RWPE2 (cell line): ENCODE data around the gene NME7.

Source experiments
- ATAC-seq: fragments of 200-7000 bp; cut with Tn5 transposase; 3 replicates; pipeline ENCODE4 v1.9.1; 2021; ENCODE audit warnings: low read depth
- DNase-seq: peaks from one replicate; pipeline ENCODE4 v3.0.0-alpha.2; 2020; ENCODE audit warnings: low spot score
- H3K27ac ChIP-seq: fragments of 450-650 bp; 2 replicates; pipeline ENCODE4 v1.5.1; 2017; ENCODE audit warnings: mild to moderate bottlenecking; ENCODE audit not compliant: poor library complexity, severe bottlenecking
- H3K27me3 ChIP-seq: fragments of 250-450 bp; sonication (Bioruptor Pico); 2 replicates; pipeline ENCODE4 v1.5.1; 2021; ENCODE audit warnings: mild to moderate bottlenecking, moderate library complexity; ENCODE audit not compliant: insufficient read depth, poor library complexity, severe bottlenecking
- H3K36me3 ChIP-seq: fragments of 250-450 bp; sonication (Bioruptor Pico); 2 replicates; pipeline ENCODE4 v1.5.1; 2020; ENCODE audit warnings: low read depth, mild to moderate bottlenecking, moderate library complexity
- H3K4me1 ChIP-seq: fragments of 250-450 bp; sonication (Bioruptor Pico); 2 replicates; pipeline ENCODE4 v1.5.1; 2021; ENCODE audit warnings: mild to moderate bottlenecking, moderate library complexity; ENCODE audit not compliant: insufficient read depth, poor library complexity, severe bottlenecking
- H3K4me3 ChIP-seq: fragments of 250-450 bp; sonication (Bioruptor Pico); 2 replicates; pipeline ENCODE4 v1.5.1; 2021; ENCODE audit warnings: mild to moderate bottlenecking, moderate library complexity; ENCODE audit not compliant: severe bottlenecking
- H3K9me3 ChIP-seq: fragments of 250-450 bp; sonication (Bioruptor Pico); 2 replicates; pipeline ENCODE4 v1.5.1; 2021; ENCODE audit warnings: mild to moderate bottlenecking, moderate library complexity; ENCODE audit not compliant: severe bottlenecking
- TF ChIP-seq, protein P1 (sequence below): fragments of 450-650 bp; IDR thresholded peaks from one replicate; pipeline ENCODE4 v1.5.1; 2017; ENCODE audit warnings: mild to moderate bottlenecking, moderate library complexity; ENCODE audit not compliant: poor library complexity, severe bottlenecking

Gene NME7

DNA sequence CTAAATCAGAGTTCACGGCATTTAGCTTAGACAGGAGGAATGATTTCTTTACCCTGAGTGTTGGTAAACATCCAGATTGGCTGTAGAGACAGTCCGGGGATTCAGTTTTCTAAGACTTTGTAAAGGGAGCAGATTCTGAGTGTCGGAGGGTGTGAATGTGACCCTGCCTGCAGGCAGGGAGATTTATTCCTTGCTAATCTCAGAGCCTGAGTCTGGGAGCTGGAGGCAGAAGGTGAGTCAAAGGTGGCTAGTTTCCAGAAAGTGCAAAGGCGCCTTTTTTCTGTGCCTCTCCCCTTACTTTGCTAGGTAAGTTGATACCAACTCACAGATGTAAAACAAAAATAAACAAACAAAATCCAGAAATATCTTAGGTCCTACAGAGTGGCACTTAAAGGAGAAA, 249.4 kb downstream of the NME7 start:
- Histone ChIP-seq H3K36me3 (peaks cover 81% of the 10 kb centered on the region), H3K4me1 (peaks cover 61% of the 10 kb centered on the region)
- no peak for DNase-seq

DNA sequence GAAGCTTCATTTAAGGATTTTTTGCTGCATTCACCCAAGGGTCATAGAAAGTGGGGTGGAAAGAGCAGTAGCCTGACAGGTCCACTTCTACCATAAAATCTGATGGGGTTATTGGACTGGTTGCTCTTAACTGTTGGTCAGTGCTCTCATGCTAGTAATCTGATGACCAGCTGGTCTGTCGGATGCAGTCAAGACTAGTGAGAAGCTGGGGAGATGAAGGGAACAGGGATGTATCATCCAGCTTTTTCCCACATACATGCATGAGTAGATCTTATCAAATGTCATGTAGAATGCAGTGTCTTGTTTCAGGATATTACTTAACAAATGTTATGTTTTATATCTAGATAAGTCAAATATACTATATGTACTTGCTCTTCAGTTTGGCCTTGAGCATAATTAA, 250.0 kb downstream of the NME7 start:
- Histone ChIP-seq H3K36me3 (peaks cover 83% of the 10 kb centered on the region), H3K27me3 (no peaks in the 10 kb centered on the region), H3K9me3 (no peaks in the 10 kb centered on the region), H3K27ac (peak overlapping the region; percentile 96), H3K4me1 (peaks cover 67% of the 10 kb centered on the region), H3K4me3 (no peak overlapping the region)
- TF ChIP-seq, protein P1, sequence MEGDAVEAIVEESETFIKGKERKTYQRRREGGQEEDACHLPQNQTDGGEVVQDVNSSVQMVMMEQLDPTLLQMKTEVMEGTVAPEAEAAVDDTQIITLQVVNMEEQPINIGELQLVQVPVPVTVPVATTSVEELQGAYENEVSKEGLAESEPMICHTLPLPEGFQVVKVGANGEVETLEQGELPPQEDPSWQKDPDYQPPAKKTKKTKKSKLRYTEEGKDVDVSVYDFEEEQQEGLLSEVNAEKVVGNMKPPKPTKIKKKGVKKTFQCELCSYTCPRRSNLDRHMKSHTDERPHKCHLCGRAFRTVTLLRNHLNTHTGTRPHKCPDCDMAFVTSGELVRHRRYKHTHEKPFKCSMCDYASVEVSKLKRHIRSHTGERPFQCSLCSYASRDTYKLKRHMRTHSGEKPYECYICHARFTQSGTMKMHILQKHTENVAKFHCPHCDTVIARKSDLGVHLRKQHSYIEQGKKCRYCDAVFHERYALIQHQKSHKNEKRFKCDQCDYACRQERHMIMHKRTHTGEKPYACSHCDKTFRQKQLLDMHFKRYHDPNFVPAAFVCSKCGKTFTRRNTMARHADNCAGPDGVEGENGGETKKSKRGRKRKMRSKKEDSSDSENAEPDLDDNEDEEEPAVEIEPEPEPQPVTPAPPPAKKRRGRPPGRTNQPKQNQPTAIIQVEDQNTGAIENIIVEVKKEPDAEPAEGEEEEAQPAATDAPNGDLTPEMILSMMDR = no peak
- no peak for DNase-seq
- no peak for ATAC-seq

More for the DNA sequence above, 249.4 kb downstream of the NME7 start:
- TF ChIP-seq, protein P1 = no peak
- no peak for ATAC-seq
- H3K4me3 ChIP-seq = no peak overlapping the region
- H3K27ac ChIP-seq = peak overlapping the region; percentile 96
- H3K27me3 ChIP-seq = no peaks in the 10 kb centered on the region
- H3K9me3 ChIP-seq = no peaks in the 10 kb centered on the region

DNA sequence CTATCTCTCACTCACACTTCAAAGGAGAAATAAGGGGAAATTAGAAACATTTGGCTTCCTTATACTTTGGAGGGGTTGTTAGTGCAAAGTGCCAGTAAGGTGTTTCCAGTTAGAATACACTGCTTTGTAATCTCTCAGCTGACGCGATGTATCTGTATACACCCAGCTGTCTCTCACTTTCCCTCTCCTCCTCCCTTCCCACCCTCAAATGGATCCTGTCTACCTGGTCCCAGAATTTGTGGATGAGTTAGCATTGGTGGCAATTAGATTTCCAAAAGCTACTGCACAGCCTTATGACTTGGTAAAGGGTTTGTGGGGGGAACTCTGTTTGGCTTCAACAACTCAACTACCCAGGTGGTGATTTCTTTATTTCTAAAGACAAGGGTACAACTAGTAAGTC, 250.6 kb downstream of the NME7 start:
- Histone ChIP-seq H3K4me1 (peaks cover 71% of the 10 kb centered on the region), H3K9me3 (no peaks in the 10 kb centered on the region), H3K27me3 (no peaks in the 10 kb centered on the region), H3K27ac (peak overlapping the region; percentile 96), H3K36me3 (peaks cover 85% of the 10 kb centered on the region), H3K4me3 (no peak overlapping the region)
- DNase-seq = no peak
- TF ChIP-seq, protein P1 = no peak
- no peak for ATAC-seq

DNA sequence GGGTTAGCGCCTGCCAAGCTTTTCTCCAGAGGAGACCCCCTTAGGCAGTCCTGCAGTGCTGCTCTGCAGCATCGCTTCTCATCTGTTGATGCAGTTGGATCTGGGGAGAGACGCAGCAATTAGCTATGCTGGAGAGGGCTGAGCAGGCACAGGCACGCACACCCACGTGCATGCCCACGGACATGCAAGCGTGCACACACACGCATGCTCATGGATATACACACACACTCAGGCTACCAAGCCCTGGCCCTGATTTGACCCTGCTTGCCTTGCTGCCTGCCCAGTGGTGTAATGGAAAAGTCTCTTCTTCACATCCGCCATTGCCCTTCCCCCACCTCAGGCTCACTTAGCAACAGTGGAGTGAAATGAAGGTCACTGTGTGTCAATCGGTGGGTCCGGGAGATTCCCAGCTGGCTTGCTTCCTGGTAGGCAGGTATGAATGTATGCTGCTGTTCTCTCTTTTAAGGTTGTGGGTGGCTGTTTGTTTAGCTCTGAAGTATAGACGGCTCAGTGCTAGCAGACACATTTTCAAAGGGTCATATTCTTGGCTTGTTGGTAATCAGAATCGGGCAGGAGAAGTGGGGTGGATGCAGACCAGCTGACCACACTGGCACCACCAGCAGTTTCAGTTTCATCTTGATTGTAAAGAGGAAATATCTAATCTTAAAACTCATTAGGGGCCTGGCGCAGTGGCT, 251.6 kb downstream of the NME7 start:
- Histone ChIP-seq H3K9me3 (no peaks in the 10 kb centered on the region), H3K4me1 (peaks cover 81% of the 10 kb centered on the region), H3K4me3 (no peak overlapping the region), H3K27me3 (no peaks in the 10 kb centered on the region), H3K27ac (peak overlapping the region; percentile 96), H3K36me3 (peaks cover 88% of the 10 kb centered on the region)
- DNase-seq = peak; percentile 68
- ATAC-seq = peak; percentile 27
- TF ChIP-seq, protein P1 = no peak

DNA sequence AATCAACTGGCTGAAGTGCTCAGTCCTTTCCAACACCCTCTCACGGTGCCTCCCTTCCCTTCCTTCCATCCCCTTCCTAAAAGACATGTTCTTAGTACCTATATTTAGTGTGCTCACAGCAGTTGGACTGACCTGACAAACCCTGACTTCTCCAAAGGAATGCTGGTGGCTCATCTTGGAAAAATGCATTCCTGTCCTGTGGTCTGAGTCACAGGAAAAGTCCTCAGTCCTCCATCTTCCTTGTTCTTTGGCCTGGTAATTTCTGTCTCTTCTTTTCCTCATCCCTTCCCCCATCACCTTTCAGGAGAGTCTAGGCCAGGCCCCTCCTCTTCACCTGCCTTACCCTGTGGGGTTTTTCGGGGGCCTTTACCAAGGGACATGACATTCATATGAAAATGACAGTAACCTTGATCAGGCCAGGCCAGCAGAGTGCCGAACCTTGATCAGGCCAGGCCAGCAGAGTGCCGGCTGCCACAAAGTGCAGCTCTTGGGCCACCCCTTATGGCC, 253.9 kb downstream of the NME7 start:
- Histone ChIP-seq H3K4me3 (no peak overlapping the region), H3K27me3 (no peaks in the 10 kb centered on the region), H3K27ac (peak overlapping the region; percentile 96), H3K9me3 (no peaks in the 10 kb centered on the region), H3K36me3 (peaks cover 78% of the 10 kb centered on the region), H3K4me1 (peaks cover 91% of the 10 kb centered on the region)
- peak; percentile 89 for ATAC-seq
- TF ChIP-seq, protein P1 = no peak
- peak; percentile 71 for DNase-seq
